WTC11 (cell line): ENCODE results near the gene SEZ6L2. TPM values are rescaled to one million over a fixed set of nuclear protein-coding genes. Genes with fewer than 3 reads are reported as not detected.

ENCODE experiments used
- ATAC-seq: fragments of 200-7000 bp; cut with Tn5 transposase; 2 replicates; pipeline ENCODE4 v1.10.0; 2021; ENCODE audit warnings: mild to moderate bottlenecking, moderate library complexity
- CTCF ChIA-PET: fragments of 300-600 bp; sonication (Branson Sonifier 250); formaldehyde crosslinking; loops from one replicate; lab custom pipeline; 2021; ENCODE audit warnings: antibody characterized with exemption; lab: Charles Lee
- POLR2A ChIA-PET: fragments of 350-600 bp; sonication (Branson Sonifier 250); formaldehyde crosslinking; loops from one replicate; lab custom pipeline; 2021; ENCODE audit warnings: antibody characterized with exemption; lab: Charles Lee
- DNase-seq: peaks from one replicate; pipeline ENCODE4 v3.0.0; 2021; ENCODE audit warnings: low spot score
- H3K27ac Mint-ChIP-seq: 2 replicates; pipeline ENCODE4 v1.8.0; 2021; ENCODE audit warnings: mixed read lengths
- H3K27me3 Mint-ChIP-seq: 2 replicates; pipeline ENCODE4 v1.8.0; 2021; ENCODE audit warnings: low read depth, mild to moderate bottlenecking, moderate library complexity, mixed read lengths
- H3K36me3 Mint-ChIP-seq: 2 replicates; pipeline ENCODE4 v1.8.0; 2021; ENCODE audit warnings: mixed read lengths
- H3K4me1 Mint-ChIP-seq: 2 replicates; pipeline ENCODE4 v1.8.0; 2022; ENCODE audit warnings: mixed read lengths
- H3K4me3 Mint-ChIP-seq: 2 replicates; pipeline ENCODE4 v1.8.0; 2021; ENCODE audit warnings: mild to moderate bottlenecking, moderate library complexity, mixed read lengths
- H3K9me3 Mint-ChIP-seq: 2 replicates; pipeline ENCODE4 v1.8.0; 2021; ENCODE audit warnings: mixed read lengths
- CREB1 ChIP-seq: sonication (generic); formaldehyde crosslinking; IDR thresholded peaks from 2 replicates; pipeline ENCODE4 v1.8.0; 2023; ENCODE audit warnings: mild to moderate bottlenecking, missing genetic modification reagents
- EMX1 ChIP-seq: fragments of 250-450 bp; sonication (Bioruptor Pico); IDR thresholded peaks from 2 replicates; pipeline ENCODE4 v1.8.0; 2021; ENCODE audit warnings: mild to moderate bottlenecking
- FOXP1 ChIP-seq: sonication (generic); formaldehyde crosslinking; IDR thresholded peaks from 2 replicates; pipeline ENCODE4 v1.8.0; 2022; ENCODE audit warnings: missing genetic modification reagents, mild to moderate bottlenecking, moderate library complexity, borderline replicate concordance
- GTF2I ChIP-seq: fragments of 250-450 bp; sonication (Bioruptor Pico); conservative IDR thresholded peaks from 2 replicates; pipeline ENCODE4 v1.4.0; 2021; ENCODE audit warnings: mild to moderate bottlenecking
- MAX ChIP-seq: sonication (generic); formaldehyde crosslinking; IDR thresholded peaks from 2 replicates; pipeline ENCODE4 v1.8.0; 2022; ENCODE audit warnings: mild to moderate bottlenecking, missing genetic modification reagents
- MXD4 ChIP-seq: fragments of 250-450 bp; sonication (Bioruptor Pico); IDR thresholded peaks from 2 replicates; pipeline ENCODE4 v1.8.0; 2021; ENCODE audit warnings: mild to moderate bottlenecking, moderate library complexity, borderline replicate concordance
- PRDM15 ChIP-seq: sonication (generic); formaldehyde crosslinking; IDR thresholded peaks from 2 replicates; pipeline ENCODE4 v1.8.0; 2022; ENCODE audit warnings: missing genetic modification reagents
- RORB ChIP-seq: fragments of 250-450 bp; sonication (Bioruptor Pico); IDR thresholded peaks from 2 replicates; pipeline ENCODE4 v1.9.0; 2021; ENCODE audit warnings: mild to moderate bottlenecking
- SMAD4 ChIP-seq: sonication (generic); formaldehyde crosslinking; IDR thresholded peaks from 2 replicates; pipeline ENCODE4 v1.8.0; 2022; ENCODE audit warnings: mild to moderate bottlenecking, missing genetic modification reagents
- SP1 ChIP-seq: sonication (generic); formaldehyde crosslinking; conservative IDR thresholded peaks from 2 replicates; pipeline ENCODE4 v1.8.1; 2022; ENCODE audit warnings: missing genetic modification reagents
- STAT6 ChIP-seq: sonication (generic); formaldehyde crosslinking; conservative IDR thresholded peaks from 2 replicates; pipeline ENCODE4 v1.8.1; 2023; ENCODE audit warnings: mild to moderate bottlenecking, low read depth, missing genetic modification reagents, moderate library complexity
- TEAD1 ChIP-seq: sonication (generic); formaldehyde crosslinking; IDR thresholded peaks from 2 replicates; pipeline ENCODE4 v1.8.0; 2022; ENCODE audit warnings: mild to moderate bottlenecking, missing genetic modification reagents
- TEAD4 ChIP-seq: sonication (generic); formaldehyde crosslinking; IDR thresholded peaks from 2 replicates; pipeline ENCODE4 v1.8.0; 2022; ENCODE audit warnings: mild to moderate bottlenecking, missing genetic modification reagents
- TP53 ChIP-seq: sonication (generic); formaldehyde crosslinking; IDR thresholded peaks from 2 replicates; pipeline ENCODE4 v1.8.1; 2023; ENCODE audit warnings: mild to moderate bottlenecking, missing genetic modification reagents
- ZBTB21 ChIP-seq: sonication (generic); formaldehyde crosslinking; IDR thresholded peaks from 2 replicates; pipeline ENCODE4 v1.8.1; 2023; ENCODE audit warnings: mild to moderate bottlenecking, missing genetic modification reagents, borderline replicate concordance
- ZNF263 ChIP-seq: sonication (generic); formaldehyde crosslinking; IDR thresholded peaks from 2 replicates; pipeline ENCODE4 v1.8.1; 2022; ENCODE audit warnings: low read depth, mild to moderate bottlenecking, moderate library complexity, missing genetic modification reagents
- ZNF396 ChIP-seq: fragments of 250-450 bp; sonication (Bioruptor Pico); IDR thresholded peaks from 2 replicates; pipeline ENCODE4 v1.8.0; 2021; ENCODE audit warnings: mild to moderate bottlenecking, moderate library complexity, borderline replicate concordance
- total RNA-seq: library from RNA; stranded (reverse); gene quantifications from 3 replicates; pipeline ENCODE4 v1.2.3, GENCODE V29; 2021
- TF ChIP-seq, protein P1 (sequence below): sonication (generic); formaldehyde crosslinking; IDR thresholded peaks from 2 replicates; pipeline ENCODE4 v1.8.0; 2023; ENCODE audit warnings: missing genetic modification reagents, mild to moderate bottlenecking, borderline replicate concordance

Gene SEZ6L2
- total RNA-seq, 1 experiment from 2014 or later = 58.2 TPM

- DNase-seq (no peak), ATAC-seq (no peak)
- peaks cover 26% of the 10 kb centered on the region for H3K36me3 Mint-ChIP-seq
- no peaks in the 10 kb centered on the region for H3K9me3 Mint-ChIP-seq
- H3K27ac Mint-ChIP-seq = no peak overlapping the region; the same call in 1 of the 2 replicates
- TF ChIP-seq ZNF396 (CRISPR knock-in tag) (no peak), SP1 (CRISPR knock-in tag) (no peak), ZBTB21 (CRISPR knock-in tag) (no peak), STAT6 (CRISPR knock-in tag) (no peak), TEAD4 (CRISPR knock-in tag) (no peak), ZNF263 (CRISPR knock-in tag) (no peak), MAX (CRISPR knock-in tag) (no peak), SMAD4 (CRISPR knock-in tag) (no peak), FOXP1 (CRISPR knock-in tag) (no peak), TP53 (CRISPR knock-in tag) (no peak), CREB1 (CRISPR knock-in tag) (no peak), PRDM15 (CRISPR knock-in tag) (no peak), MXD4 (CRISPR knock-in tag) (no peak), GTF2I (no peak), RORB (no peak), EMX1 (CRISPR knock-in tag) (no peak), TEAD1 (no peak)
- TF ChIP-seq, protein P1, sequence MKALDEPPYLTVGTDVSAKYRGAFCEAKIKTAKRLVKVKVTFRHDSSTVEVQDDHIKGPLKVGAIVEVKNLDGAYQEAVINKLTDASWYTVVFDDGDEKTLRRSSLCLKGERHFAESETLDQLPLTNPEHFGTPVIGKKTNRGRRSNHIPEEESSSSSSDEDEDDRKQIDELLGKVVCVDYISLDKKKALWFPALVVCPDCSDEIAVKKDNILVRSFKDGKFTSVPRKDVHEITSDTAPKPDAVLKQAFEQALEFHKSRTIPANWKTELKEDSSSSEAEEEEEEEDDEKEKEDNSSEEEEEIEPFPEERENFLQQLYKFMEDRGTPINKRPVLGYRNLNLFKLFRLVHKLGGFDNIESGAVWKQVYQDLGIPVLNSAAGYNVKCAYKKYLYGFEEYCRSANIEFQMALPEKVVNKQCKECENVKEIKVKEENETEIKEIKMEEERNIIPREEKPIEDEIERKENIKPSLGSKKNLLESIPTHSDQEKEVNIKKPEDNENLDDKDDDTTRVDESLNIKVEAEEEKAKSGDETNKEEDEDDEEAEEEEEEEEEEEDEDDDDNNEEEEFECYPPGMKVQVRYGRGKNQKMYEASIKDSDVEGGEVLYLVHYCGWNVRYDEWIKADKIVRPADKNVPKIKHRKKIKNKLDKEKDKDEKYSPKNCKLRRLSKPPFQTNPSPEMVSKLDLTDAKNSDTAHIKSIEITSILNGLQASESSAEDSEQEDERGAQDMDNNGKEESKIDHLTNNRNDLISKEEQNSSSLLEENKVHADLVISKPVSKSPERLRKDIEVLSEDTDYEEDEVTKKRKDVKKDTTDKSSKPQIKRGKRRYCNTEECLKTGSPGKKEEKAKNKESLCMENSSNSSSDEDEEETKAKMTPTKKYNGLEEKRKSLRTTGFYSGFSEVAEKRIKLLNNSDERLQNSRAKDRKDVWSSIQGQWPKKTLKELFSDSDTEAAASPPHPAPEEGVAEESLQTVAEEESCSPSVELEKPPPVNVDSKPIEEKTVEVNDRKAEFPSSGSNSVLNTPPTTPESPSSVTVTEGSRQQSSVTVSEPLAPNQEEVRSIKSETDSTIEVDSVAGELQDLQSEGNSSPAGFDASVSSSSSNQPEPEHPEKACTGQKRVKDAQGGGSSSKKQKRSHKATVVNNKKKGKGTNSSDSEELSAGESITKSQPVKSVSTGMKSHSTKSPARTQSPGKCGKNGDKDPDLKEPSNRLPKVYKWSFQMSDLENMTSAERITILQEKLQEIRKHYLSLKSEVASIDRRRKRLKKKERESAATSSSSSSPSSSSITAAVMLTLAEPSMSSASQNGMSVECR (CRISPR knock-in tag) = no peak
- peaks cover 3% of the 10 kb centered on the region; the same call in 1 of the 2 replicates for H3K27me3 Mint-ChIP-seq
- POLR2A ChIA-PET = no interaction called here
- CTCF ChIA-PET = no interaction called here
- peaks cover 7% of the 10 kb centered on the region for H3K4me1 Mint-ChIP-seq
- H3K4me3 Mint-ChIP-seq = no peak overlapping the region
These were observed 18.3 kb downstream of the SEZ6L2 start for GRCh38 chr16:29881050-29881449.
